DND-41 (cell line): ENCODE data around the gene CEACAM1.

Source experiments
- EZH2 ChIP-seq: IDR thresholded peaks from 3 replicates; pipeline ENCODE4 v1.6.1; 2012; ENCODE audit warnings: borderline replicate concordance, low read depth, mild to moderate bottlenecking, moderate library complexity, low read length, inconsistent platforms; ENCODE audit not compliant: severe bottlenecking
- TF ChIP-seq, protein P1 (sequence below): IDR thresholded peaks from 2 replicates; pipeline ENCODE4 v1.5.1; 2012; ENCODE audit warnings: borderline replicate concordance, low read length, moderate library complexity, mild to moderate bottlenecking; ENCODE audit not compliant: poor library complexity, severe bottlenecking; ENCODE audit errors: extremely low read depth

- TF ChIP-seq, protein P1, sequence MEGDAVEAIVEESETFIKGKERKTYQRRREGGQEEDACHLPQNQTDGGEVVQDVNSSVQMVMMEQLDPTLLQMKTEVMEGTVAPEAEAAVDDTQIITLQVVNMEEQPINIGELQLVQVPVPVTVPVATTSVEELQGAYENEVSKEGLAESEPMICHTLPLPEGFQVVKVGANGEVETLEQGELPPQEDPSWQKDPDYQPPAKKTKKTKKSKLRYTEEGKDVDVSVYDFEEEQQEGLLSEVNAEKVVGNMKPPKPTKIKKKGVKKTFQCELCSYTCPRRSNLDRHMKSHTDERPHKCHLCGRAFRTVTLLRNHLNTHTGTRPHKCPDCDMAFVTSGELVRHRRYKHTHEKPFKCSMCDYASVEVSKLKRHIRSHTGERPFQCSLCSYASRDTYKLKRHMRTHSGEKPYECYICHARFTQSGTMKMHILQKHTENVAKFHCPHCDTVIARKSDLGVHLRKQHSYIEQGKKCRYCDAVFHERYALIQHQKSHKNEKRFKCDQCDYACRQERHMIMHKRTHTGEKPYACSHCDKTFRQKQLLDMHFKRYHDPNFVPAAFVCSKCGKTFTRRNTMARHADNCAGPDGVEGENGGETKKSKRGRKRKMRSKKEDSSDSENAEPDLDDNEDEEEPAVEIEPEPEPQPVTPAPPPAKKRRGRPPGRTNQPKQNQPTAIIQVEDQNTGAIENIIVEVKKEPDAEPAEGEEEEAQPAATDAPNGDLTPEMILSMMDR = no peak
- no peak for TF ChIP-seq EZH2
Measured at GRCh38 chr19:42553292-42554045, 25.2 kb upstream of the CEACAM1 start.
